Tibial artery (tissue), 4 donors: ENCODE measurements around the gene FBXO10.

Source experiments
- DNase-seq, 2 donors: peaks; one replicate each; pipeline ENCODE4 v3.0.0-alpha.2; 2019
- H3K27ac ChIP-seq, 2 donors: fragments of 200-600 bp; sonication (generic) in 1 of 2; 1 replicate in 1 of 2; 2 replicates in 1 of 2; pipeline ENCODE4 v1.5.1; 2018 to 2019; ENCODE audit warnings: mild to moderate bottlenecking in 1 of 2
- H3K27me3 ChIP-seq, 2 donors: fragments of 200-600 bp; sonication (generic) in 1 of 2; one replicate each; pipeline versions ENCODE4 v1.5.1 to v1.6.0; 2016 to 2019
- H3K36me3 ChIP-seq, 3 donors: fragments of 200-600 bp; sonication (generic) in 2 of 3; one replicate each; pipeline ENCODE4 v1.5.1; 2016 to 2019; ENCODE audit warnings: mild to moderate bottlenecking in 2 of 3
- H3K4me1 ChIP-seq, 4 donors: fragments of 200-600 bp; sonication (generic) in 2 of 4; 1 replicate in 3 of 4; 2 replicates in 1 of 4; pipeline ENCODE4 v1.5.1; 2016 to 2019
- H3K4me3 ChIP-seq, 2 donors: fragments of 200-600 bp; sonication (generic) in 1 of 2; 1 replicate in 1 of 2; 2 replicates in 1 of 2; pipeline ENCODE4 v1.5.1; 2018 to 2019; ENCODE audit warnings: mild to moderate bottlenecking in 2 of 2
- H3K9me3 ChIP-seq, 3 donors: fragments of 200-600 bp; sonication (generic) in 1 of 3; one replicate each; pipeline ENCODE4 v1.5.1; 2016 to 2019
- intact Hi-C: fragments of 100-400 bp; cut with DNase I; formaldehyde crosslinking; loops from one replicate; pipeline ENCODE4 v1.15.0; 2023; ENCODE audit warnings: low total_unique reads
- TF ChIP-seq, protein P1 (sequence below), 2 experiments: fragments of 200-600 bp in 1 of 2; fragments of 450-650 bp in 1 of 2; IDR thresholded peaks; one replicate each; pipeline ENCODE4 v1.5.1; 2017 to 2019; ENCODE audit warnings: antibody characterized with exemption in 2 of 2, mild to moderate bottlenecking in 1 of 2, moderate library complexity in 1 of 2

Gene FBXO10

GRCh38 chr9:37555786-37556185 is 20.4 kb downstream of the FBXO10 start:
- Histone ChIP-seq H3K4me3 (no peak overlapping the region), H3K36me3 (no peaks in the 10 kb centered on the region), H3K9me3 (no peaks in the 10 kb centered on the region), H3K27me3 (no peaks in the 10 kb centered on the region), H3K27ac (no peak overlapping the region), H3K4me1 (no peaks in the 10 kb centered on the region)
- intact Hi-C loops: no loop called here
- no peak for DNase-seq
- TF ChIP-seq, protein P1, sequence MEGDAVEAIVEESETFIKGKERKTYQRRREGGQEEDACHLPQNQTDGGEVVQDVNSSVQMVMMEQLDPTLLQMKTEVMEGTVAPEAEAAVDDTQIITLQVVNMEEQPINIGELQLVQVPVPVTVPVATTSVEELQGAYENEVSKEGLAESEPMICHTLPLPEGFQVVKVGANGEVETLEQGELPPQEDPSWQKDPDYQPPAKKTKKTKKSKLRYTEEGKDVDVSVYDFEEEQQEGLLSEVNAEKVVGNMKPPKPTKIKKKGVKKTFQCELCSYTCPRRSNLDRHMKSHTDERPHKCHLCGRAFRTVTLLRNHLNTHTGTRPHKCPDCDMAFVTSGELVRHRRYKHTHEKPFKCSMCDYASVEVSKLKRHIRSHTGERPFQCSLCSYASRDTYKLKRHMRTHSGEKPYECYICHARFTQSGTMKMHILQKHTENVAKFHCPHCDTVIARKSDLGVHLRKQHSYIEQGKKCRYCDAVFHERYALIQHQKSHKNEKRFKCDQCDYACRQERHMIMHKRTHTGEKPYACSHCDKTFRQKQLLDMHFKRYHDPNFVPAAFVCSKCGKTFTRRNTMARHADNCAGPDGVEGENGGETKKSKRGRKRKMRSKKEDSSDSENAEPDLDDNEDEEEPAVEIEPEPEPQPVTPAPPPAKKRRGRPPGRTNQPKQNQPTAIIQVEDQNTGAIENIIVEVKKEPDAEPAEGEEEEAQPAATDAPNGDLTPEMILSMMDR (IDR thresholded peaks at IDR 0.05): no peak

DNA sequence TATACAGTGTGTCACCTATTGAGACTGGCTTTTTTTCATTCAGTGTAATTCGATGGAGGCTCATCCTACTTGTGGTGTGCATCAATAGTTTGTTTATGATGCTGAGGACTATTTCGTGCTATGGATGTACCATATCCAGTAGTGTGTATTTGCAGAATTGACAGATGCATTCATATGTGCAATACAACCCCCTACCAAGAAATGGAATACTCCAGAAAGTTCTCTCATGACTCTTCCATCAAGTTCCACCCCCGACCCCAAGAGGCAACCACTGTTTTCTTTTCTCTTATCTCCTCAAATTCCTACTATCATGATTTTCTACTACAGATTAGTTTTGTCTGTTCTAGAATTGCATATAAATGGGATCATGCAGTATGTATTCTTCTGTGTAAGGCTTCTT is 21.9 kb downstream of the FBXO10 start:
- TF ChIP-seq, protein P1 (IDR thresholded peaks at IDR 0.05): no peak
- intact Hi-C loops: no loop called here
- no peak for DNase-seq
- H3K27ac ChIP-seq: no peak overlapping the region
- H3K9me3 ChIP-seq: no peaks in the 10 kb centered on the region
- no peaks in the 10 kb centered on the region for H3K4me1 ChIP-seq
- no peaks in the 10 kb centered on the region for H3K27me3 ChIP-seq
- no peak overlapping the region for H3K4me3 ChIP-seq
- no peaks in the 10 kb centered on the region for H3K36me3 ChIP-seq

GRCh38 chr9:37551888-37552287 is 24.3 kb downstream of the FBXO10 start:
- Histone ChIP-seq H3K27me3 (no peaks in the 10 kb centered on the region), H3K9me3 (no peaks in the 10 kb centered on the region), H3K36me3 (no peaks in the 10 kb centered on the region), H3K4me3 (no peak overlapping the region), H3K27ac (no peak overlapping the region), H3K4me1 (no peaks in the 10 kb centered on the region)
- DNase-seq: no peak
- intact Hi-C loops: no loop called here
- TF ChIP-seq, protein P1 (IDR thresholded peaks at IDR 0.05): no peak

DNA sequence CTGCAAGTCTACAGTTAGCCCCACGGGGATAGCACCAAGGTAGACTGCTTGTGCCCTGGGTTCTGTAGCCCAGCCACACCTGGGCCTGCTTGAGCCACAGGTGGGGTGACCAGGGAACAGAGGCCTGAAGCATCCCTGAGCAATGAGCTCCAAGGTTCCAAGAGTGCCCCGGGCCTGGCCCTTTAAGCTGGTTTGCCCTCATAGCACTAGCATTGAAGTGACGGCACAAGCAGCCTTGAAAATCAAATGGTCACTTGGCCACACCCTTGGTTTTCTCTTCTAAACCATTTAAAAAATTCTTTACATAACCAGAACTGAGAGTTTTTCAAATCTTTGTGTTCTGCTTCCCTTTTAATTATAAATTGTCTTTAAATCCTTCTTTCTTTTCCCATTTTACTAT is 24.7 kb downstream of the FBXO10 start:
- Histone ChIP-seq H3K27me3 (no peaks in the 10 kb centered on the region), H3K4me1 (no peaks in the 10 kb centered on the region), H3K9me3 (no peaks in the 10 kb centered on the region), H3K36me3 (no peaks in the 10 kb centered on the region), H3K27ac (no peak overlapping the region), H3K4me3 (no peak overlapping the region)
- TF ChIP-seq, protein P1 (IDR thresholded peaks at IDR 0.05): no peak
- intact Hi-C loops: no loop called here
- DNase-seq: no peak

- TF ChIP-seq, protein P1 (IDR thresholded peaks at IDR 0.05): no peak
- DNase-seq: no peak
- Histone ChIP-seq H3K9me3 (no peaks in the 10 kb centered on the region), H3K27ac (no peak overlapping the region), H3K4me1 (no peaks in the 10 kb centered on the region), H3K27me3 (no peaks in the 10 kb centered on the region), H3K36me3 (no peaks in the 10 kb centered on the region), H3K4me3 (no peak overlapping the region)
- intact Hi-C loops: no loop called here
Measured at GRCh38 chr9:37550781-37551180, 25.4 kb downstream of the FBXO10 start.

DNA sequence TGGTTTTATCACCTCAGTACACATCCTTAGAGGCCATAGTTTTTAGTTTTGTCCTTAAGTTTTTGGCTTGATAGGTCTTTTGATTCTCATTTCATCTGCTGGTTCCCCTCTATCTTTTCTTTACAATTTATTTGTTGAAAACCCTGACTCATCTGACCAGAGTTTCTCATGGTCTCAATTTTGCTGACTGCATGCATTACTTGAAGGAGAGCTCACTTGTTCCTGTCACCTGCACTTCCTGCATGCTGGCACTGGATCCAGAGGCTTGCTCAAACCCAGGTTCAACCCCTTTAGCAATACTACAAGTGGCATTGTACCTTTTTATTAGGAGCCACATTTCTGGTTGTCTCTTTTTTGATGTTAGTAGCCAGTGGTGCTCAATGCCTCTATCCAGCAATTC is 26.7 kb downstream of the FBXO10 start:
- intact Hi-C loops: no loop called here
- no peaks in the 10 kb centered on the region for H3K9me3 ChIP-seq
- DNase-seq: no peak
- TF ChIP-seq, protein P1 (IDR thresholded peaks at IDR 0.05): no peak
- no peaks in the 10 kb centered on the region for H3K27me3 ChIP-seq
- no peak overlapping the region for H3K27ac ChIP-seq
- no peaks in the 10 kb centered on the region for H3K36me3 ChIP-seq
- no peaks in the 10 kb centered on the region for H3K4me1 ChIP-seq
- no peak overlapping the region for H3K4me3 ChIP-seq
